GM21529 (cell line): Measurements from ENCODE around the gene TFAP2A.
A peak's percentile ranks its signal among the peaks of the same experiment; 100 is the strongest.

Experiments
- ATAC-seq: cut with Tn5 transposase; IDR thresholded peaks from one replicate; pipeline ENCODE4 v1.9.1; 2021; ENCODE audit not compliant: unreplicated experiment

Gene TFAP2A

DNA sequence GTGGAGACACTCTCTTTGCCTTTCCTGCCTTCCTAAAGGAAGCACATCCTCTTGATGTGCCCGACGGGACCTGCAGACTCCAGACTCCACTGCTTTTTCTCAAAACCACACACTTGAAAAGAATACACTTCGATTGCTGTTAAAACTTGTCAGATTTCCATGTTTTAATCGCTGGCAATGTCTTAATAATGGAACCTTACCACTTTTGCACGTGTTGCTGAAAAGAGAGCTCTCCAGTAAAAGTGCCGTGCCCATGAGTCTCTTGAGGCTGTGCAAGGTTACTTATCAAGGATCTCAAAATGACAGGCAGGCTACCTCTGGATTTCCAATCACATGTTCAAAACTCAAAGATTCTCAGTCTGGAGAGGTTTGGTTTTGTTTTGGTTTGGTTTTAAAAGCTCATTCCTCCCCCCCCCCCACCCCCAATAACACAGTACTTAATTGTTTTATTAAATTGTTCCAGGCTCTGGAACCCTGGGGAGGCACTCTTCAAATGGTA, 12.0 kb upstream of the TFAP2A start:
- no peak for ATAC-seq

DNA sequence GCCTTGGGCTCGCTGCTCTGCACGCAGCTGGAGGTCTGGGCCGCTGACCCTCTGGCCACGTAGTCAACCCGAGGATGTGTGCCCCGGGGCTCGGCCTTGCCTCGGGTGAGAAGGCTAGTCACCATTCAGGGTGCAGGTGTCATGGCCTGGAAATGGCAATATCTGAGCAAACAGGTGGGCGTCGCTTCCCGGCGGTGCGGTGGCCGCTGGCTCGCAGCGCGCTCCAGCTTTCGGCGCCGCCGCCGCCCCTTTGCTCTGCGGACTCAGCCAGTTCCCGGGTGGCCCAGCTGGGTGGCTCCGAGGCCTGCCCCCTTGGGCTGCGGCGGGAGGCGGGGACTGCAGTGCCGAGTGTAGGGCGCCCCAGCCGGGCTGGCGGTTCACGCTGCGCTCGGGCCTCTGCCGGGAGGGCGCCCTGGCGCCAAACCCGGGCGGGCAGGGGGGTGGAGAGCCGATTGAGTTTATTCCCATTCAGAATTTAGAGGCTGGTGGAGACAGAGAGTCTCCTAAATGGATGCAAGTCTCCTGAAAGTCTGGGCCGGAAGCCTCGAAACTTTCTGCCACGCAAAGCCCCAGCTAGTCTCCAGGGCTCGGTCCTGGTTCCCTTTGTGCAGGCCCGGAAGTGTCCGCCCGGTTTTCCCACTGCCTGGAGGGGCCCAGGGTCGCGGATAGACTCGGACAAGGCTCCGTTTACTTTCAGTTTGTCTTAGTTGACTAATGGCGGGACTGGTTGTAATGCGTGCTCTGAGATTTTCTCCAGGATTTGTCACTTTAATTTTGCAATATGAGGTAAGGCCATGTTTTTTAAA, 11.3 kb upstream of the TFAP2A start:
- peak; percentile 68 for ATAC-seq

DNA sequence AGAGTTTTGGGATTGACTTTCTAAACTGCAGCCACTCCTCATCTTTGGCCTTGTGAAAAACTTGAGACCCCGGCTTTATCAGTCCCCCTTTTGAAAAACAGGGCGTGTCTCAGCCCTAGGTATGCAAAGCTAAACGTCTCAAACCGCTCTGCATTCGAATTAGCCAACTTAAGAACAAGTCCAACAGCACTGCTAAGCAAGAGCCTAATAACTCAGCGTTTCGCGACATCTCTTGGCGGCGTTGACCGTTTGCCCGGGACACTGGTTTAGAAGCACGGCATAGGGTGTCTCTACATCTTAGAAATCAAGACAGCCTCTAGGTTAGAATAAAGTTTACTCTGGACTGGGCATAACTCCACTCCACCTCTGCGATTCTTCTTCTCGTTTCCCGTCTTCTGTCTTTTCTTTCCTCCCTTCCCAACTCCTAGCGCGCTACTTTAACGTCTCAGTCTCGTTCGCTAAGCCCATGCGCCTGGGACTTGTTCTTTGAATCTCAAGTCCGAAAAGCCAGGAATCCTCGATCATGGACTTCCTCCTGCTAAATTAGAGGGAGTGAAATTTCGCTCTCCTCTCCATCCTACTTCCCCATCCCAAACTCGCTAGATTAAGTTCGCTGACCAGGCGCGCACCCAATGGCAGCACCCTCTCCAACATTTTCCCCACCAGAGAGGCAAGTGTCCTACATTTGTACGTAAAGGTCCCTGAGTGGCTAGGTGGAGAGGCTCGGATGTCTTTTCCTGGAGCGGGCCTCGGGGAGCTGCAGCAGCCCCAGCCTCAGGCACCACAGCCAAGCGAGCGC, 10.5 kb upstream of the TFAP2A start:
- no peak for ATAC-seq

DNA sequence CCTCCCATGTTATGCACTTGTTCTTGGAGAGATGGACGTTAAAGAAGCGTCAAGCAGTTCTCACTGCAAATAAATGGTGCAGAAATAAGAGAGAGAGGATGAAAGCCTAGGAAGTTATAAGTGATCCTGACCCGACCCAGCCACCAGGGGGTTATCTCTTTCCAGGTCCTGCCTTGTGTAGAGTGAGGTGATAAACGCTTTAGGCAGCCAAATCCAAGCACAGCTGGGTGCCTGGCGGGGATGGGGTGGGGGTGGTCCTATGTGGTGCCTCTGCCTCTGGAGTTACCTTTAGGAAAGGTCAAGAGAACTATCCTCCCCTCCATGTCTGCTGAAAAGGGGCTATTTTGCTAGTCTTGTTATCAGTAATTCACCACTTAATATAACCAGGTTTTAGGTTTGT, 9.2 kb upstream of the TFAP2A start:
- no peak for ATAC-seq

DNA sequence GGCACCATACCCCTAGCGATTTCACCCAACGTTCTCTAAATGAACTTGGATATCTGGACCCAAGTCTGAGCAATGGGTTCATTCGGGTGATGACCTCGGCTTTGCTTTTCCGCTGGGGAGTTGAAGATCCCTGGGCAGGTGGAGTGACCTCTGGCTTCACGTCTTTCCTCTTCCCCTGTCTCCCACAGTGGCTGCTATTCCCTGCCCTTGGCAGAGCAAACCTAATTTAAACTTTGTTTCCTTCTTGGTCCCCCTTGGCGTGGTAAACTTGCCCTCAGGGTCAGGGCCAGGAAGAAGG, 7.8 kb upstream of the TFAP2A start:
- no peak for ATAC-seq

DNA sequence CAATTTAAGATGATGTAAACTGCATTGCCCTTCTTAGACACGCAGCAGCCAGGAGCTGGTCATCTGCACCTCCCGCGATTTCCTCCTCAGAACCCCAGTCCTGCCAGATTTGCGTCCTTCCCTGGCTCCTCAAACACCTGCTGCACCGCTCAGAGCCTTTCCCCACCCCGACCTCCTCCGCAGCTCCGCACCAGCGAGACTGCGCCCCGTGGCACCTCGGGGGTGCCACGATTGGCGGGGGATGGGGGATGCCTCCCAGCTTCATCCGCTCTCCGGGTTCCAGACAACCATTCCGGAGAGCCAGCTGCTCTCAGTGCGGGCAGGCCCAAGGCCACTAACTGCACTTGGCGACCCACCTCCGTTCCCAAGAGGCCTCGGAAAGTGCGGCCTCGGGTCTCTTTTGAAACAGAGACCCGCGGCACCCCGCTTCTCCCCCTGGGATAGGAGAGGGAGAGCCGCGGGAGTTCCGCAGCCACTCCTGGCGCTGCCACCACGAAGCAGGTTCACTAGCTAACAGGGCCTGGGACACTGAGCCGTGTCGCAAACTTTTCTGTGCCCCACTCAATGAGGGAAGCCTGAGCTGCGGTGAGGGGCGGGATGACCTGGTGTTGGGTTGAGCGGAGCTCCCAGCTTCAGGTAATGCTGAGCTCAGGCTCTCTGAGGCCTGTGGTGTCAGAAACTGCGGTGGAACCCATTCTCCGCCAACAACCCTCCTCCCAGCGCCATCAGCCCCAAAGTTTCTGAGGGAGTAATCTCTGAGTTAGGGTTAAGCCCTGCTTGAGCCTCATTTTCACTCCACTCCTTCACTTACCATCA, 7.3 kb upstream of the TFAP2A start:
- no peak for ATAC-seq

DNA sequence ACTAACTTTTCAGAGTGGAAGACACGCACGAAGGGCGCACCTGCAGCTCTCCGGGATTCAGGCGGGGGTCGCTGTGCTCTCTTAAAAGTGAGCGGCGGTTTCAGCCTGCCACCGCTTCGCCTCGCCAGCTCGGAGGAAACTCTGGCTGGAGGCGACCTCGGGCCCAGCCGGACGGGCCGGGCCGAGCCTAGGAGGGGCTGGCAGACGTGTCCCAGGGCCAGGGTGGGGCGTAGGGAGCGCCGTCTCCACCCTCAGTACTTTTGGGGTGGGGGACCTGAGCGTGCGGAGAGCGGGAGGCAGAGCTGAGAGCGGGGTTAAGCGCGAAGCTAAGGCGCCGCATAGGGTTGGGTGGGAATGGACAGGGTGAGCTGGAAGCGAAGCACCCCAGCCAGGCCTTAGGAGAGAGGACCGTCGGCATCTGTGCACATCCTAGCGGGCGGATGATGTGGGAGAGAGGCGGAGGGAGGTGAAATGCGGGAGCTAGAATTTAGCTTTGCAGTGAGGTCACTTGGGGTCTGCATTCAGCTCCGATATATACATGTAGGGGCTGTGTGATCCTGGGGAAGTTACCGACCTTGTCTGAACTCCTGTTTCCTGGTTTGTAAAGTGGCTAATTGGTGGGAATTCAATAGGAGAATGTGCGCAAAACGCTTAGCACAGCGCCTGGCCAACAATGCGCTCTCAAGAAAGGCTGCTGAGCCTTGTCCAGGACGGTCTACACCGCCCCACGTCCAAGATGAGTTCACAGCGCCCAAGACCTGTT, 6.5 kb upstream of the TFAP2A start:
- ATAC-seq: no peak

DNA sequence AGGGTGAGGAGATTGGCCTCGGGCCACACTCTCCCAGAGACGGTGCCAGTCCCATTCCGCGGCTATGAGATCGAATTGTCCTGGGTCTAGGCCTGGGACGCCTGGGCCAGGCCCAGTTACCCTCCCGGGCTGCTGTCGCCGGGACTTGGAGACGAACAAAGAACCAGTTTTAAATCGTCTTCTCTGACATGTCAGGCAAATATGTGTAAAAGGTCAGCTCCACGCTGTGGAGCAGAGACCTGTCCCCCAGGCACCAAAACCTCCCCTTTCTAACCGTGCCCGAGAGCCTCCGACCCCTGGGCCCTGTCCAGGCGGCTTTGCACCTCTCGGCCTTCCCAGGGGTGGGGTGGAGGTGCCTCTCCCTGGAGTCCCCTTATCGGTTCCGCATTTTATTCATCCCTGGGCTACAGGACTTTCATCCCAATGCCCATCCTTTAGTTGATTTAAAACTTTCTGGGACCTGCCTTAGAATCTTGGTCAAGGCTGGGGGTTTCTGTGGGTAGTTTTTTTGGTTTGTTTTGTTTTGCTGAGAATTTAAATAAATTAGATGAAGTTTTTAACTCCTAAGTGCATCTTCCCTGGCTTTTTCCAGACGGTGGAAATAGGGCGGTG, 5.8 kb upstream of the TFAP2A start:
- ATAC-seq: no peak

DNA sequence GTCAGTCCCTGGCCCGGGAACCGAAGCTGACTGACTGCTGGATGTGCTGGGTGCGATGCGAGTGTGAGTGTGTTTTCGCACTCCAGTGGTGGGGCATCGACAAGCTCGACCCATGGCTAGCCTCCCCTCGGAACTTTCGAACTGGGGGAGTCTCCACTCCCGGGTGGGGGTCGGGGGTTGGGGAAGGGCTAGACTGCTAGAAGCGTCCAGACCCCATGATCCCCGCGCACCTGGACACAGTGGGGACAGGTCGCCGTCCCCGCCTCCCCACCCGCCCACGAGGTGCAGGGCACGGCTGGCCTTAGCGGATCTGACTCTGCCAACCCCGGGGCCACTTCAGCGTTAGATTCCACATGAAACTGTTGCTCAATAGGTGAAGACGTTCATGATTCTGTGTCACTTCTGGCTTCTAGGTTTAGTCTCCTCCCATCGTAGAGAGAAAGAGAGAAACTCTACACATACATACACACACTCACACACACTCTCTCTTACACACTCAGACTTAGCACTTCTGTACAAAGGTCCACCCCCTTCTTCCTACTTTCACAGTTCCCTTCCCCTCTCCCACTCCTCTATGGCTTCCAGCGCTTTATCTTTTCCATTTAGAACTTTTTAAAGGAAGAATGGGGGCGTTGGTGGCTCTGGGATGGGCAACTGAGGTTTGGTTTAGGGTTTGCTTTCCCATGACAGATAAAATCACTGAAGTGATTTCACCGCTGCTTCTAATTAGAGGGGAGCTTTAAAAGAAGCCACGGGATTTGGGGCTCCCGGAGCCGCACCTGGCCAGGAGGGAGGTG, 5.1 kb upstream of the TFAP2A start:
- ATAC-seq: no peak

DNA sequence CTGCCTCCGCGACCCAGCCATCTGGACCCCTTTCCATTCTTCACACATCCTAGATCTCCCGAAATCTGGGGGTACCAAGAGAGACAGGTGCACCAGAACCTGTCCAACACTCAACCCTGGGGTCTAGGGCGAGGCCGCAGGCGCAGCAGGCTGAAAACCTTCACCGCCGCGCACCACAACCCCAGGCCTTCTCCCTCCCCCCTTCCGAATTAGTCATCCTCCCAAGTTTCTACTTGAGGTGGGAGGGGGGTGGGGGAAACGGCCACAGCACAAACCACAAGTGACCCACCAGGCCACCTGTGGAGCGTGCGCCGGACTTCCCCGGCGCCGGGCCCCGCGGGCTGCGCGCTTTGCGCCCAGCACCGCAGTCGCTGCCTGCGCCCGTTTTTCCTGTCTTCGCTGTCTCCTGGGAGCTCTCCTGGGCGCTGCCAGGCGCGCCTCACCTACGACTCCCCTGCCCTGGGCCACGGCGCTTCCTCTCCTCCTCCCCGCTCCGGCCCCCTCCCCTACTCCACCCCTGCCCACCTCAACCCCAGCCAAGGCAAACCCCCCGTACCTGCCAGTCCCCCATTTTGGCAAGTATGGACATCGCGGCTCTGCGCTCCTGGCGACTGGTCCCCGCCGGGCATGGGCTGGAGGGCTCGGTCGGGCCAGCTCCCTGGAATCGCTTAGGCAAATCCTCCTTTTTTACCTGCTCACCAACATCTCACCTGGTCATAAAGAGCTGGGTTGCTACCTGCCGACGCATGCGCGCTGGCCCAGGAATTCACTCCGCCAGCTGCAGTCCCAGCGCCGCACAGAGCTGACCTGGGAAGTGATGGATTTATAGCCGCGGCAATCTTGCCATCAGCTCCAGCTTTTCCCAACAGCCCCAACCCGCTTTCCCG, 4.2 kb upstream of the TFAP2A start:
- peak; percentile 43 for ATAC-seq

DNA sequence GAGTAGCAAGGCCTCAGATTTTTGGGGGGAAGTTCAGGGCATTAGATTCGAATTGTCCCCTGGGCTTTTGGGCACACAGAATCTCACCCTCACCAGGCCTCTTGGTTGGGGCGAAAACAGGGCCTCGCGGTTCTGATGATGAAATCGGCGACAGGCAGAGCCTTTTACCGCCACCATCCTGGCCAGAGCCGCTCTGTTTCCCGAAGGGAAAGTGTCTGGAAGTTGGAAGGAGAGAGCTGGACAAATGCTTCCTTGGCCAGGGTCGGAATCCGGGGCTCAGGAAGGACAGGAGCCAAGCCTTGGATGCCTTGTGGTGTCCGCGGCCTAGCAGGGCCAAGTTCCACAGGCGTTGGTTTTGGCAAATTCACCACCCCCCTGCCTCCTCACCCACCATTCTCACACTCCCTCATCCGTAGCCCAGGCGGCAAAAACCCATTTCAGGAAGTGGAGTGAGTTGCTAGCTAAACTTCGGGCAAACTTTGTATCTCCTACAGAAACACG, 3.5 kb upstream of the TFAP2A start:
- no peak for ATAC-seq

DNA sequence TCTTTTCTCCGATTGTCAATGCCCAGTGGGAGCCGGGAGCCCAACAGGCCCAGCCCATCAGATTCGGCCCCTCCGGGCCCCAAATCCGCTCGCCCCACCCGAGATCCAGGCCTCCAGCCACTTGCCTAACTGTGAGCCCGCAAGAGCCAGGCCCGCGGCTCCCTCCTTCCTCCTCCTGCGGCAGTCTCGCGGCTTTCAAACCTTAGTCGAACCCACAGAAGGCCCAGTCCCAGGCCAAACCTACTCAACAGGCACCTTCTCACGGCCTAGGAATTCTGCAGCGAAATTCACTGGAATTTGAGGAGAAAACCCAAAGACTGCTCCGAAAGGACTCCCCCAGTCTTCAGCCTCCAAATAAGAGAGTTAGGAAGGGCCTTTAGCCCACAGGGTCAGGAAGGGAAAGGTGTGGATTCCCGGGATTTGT, 2.8 kb upstream of the TFAP2A start:
- ATAC-seq: no peak

DNA sequence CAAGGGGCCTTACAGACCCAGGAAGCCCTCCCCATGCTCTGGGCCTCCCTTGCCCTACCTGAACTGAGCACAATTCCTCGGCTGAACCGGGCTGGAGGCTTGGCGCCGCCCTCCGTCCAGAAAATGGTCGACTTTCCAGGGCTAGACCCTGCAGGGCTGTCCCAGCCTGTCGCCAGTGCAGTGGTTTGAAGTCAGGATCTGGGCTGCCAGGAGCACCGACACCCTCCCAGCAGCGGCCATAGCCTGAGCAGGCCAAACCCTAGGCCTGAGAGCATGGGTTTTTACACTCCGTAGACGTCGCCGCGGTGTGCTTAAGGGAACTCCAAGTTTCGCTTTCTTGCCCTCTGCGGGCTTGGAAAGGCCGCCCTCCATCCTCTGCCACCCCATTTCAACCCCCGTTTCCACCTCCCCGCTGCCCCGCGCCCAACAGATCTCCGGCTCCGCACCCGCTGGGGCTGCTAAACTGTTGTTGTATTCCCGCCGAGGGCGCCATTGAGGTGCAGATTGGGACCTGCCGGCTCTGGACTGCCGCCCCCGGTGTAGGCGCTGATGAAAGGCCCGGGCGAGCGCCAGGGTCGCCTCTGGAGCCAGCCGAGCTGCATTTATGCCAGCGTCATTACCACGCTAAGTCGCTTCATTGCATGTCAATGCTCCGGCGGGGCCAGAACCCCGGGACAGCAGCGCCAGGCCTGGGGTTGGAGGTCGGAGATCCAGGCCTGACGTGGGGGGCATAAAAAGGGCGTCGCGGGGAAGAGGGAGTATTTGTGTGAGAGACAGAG, 2.2 kb upstream of the TFAP2A start:
- ATAC-seq: no peak

DNA sequence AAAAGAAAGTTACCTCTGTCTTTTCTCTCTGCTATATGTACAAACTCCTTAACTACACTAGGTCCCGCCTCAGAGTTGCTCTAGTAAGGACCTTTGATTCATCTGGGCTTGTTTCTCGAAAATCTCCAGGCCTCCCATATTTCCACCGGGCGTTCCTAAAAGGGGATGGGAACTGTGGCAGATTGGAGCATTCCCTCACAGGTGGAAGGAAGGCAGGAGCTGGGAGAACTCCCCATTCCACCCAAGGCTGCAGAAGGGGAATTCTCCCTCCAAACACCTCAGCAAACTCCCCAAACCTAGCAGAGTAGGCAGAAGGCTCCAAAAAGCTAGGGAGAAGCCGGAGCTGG, 1.6 kb upstream of the TFAP2A start:
- ATAC-seq: no peak

DNA sequence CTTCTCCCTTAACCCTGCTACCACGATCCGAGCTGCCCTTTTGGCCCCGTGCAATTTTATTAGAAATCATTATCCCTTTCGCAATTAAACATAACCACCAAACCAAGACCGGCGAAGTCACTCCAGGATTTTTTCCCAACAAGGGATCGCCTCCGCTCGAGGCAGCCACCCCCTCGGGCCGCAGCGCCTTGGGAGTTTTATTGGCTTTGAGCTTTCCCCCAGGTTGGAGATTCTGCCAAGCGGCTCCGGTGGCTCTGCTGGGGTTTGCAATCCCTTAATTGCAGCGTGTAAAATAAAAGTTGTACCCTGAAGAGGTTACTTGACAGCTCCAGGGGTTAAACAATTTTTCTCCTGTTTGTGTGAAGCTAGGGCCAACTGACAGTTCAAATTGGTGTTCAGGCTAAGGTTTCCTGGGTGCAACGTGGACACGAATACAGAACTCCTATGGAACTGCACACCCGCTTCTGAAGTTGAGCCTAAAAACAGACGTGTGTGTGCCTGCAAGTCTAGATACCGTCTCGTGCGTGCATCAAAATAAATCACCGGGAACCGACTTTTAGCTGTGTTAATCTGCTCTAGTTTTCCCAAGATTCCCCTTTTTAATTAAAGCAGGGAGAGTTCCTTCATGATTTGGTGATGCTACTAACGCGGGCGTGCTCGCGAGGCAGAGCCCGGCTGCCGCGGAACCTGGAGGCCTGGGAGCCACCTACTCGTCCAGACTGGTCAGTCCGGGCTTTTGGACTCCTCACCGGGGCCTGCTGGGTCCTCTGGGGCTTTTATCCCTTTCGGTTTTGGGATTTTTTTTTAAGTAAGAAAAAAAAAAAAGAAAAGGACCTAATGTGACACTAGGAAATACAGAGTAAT, 975 bp upstream of the TFAP2A start:
- ATAC-seq: no peak

DNA sequence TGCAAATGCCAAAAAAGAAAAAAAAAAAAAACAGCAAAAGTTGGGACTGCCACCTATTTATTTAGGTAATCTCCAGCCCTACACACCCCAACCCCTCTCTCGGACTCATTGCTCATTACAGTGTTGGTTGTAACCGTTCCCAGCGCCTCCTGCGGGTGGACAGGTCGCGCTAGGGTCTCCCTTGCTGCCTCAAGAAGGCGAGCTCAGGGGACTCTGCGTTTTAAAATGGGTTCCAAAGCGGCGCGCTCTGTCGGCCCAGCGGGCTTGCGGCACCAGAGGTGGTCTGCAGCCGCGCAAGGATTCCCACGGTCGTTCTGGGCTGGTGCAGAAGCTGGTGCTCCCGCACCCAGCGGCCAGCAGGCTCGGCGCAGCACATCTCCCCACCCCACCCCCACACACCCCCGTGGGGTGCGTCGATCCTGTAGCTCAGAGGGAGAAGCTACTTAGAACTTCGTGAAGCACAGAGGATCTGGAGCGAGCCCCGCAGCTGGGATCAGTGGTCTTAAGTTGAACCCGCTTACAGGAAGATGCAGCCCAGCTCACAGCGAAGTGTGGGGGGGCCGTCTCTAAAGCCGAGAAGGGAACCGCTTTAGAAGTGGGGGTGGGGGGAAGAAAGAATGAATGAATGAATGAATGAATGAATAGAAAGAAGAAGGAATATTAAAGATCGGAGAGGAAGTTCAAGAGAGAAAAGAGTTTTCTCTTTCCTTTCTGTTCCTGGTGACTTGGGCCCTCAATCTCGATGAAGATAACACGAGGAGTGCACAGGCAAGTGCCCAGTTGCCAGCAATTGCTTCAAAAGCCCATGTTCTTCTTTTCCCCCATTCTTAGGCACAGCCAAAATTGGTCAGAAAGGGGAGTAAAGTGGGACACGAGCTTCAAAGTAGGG, 780 bp downstream of the TFAP2A start:
- no peak for ATAC-seq
